HCT116 (cell line): ENCODE measurements around the gene KCNJ4. TPM values are rescaled to one million over a fixed set of nuclear protein-coding genes. Genes with fewer than 3 reads are reported as not detected.

ENCODE experiments used
- ATAC-seq: fragments of 200-7000 bp; cut with Tn5 transposase; 2 replicates; pipeline ENCODE4 v1.9.1; 2020; ENCODE audit warnings: mild to moderate bottlenecking, moderate library complexity
- BruUV-seq: library from RNA; stranded (reverse); fragments of 400-500 nt; replicated peaks from 2 replicates; lab custom pipeline; 2021; lab: Mats Ljungman, UMichigan
- CTCF ChIA-PET: fragments of 300-600 bp; sonication (Branson Sonifier 250); formaldehyde crosslinking; loops from one replicate; lab custom pipeline; 2021; ENCODE audit warnings: antibody characterized with exemption; lab: Charles Lee
- POLR2A ChIA-PET: fragments of 300-600, 350-600 bp; sonication (Branson Sonifier 250); formaldehyde crosslinking; loops from one replicate; lab custom pipeline; 2021; ENCODE audit warnings: antibody characterized with exemption; lab: Charles Lee
- RAD21 ChIA-PET, 2 experiments: fragments of 300-600 bp; sonication (Branson Sonifier 250); formaldehyde crosslinking; loops; one replicate each; lab custom pipeline; 2023; ENCODE audit warnings: low total read pairs in 2 of 2; ENCODE audit not compliant: uncharacterized antibody in 2 of 2, unreplicated experiment in 2 of 2, low non-redundant PET in 1 of 2; lab: Charles Lee
- DNase-seq: peaks from one replicate; pipeline ENCODE4 v3.0.0-alpha.2; 2010; ENCODE audit warnings: low read depth, low spot score
- H2AFZ ChIP-seq: fragments of 200-600 bp; shearing (Covaris generic), sonication (generic); 2 replicates; pipeline ENCODE4 v1.6.1; 2017; ENCODE audit warnings: low read depth, mixed run types, mixed read lengths, antibody characterized with exemption, low read length; ENCODE audit not compliant: poor library complexity, severe bottlenecking
- H3K27ac ChIP-seq: 2 replicates; pipeline ENCODE4 v1.5.1; 2012; ENCODE audit warnings: low read depth, low read length
- H3K27me3 ChIP-seq: fragments of 200-600 bp; sonication (generic); 2 replicates; pipeline ENCODE4 v1.6.1; 2016; ENCODE audit warnings: mixed run types, low read length, mixed read lengths; ENCODE audit not compliant: insufficient read depth
- H3K36me3 ChIP-seq, 2 experiments: fragments of 200-500 bp in 1 of 2; fragments of 200-600 bp in 1 of 2; sonication (Bioruptor generic) in 1 of 2; sonication (generic) in 1 of 2; 2 replicates each; pipeline versions ENCODE4 v1.5.1 to v1.6.1; 2014 to 2016; ENCODE audit warnings: low read length in 2 of 2, inconsistent platforms in 1 of 2, mixed read lengths in 1 of 2, mixed run types in 1 of 2; ENCODE audit not compliant: insufficient read depth in 2 of 2, control insufficient read depth in 1 of 2
- H3K4me1 ChIP-seq, 2 experiments: fragments of 200-600 bp in 1 of 2; sonication (generic) in 1 of 2; 2 replicates each; pipeline versions ENCODE4 v1.5.1 to v1.6.1; 2012 to 2017; ENCODE audit warnings: low read length in 2 of 2, inconsistent platforms in 1 of 2, mild to moderate bottlenecking in 1 of 2, mixed read lengths in 1 of 2, mixed run types in 1 of 2, moderate library complexity in 1 of 2; ENCODE audit not compliant: insufficient read depth in 2 of 2, control insufficient read depth in 1 of 2
- H3K4me2 ChIP-seq: fragments of 200-600 bp; sonication (generic); 2 replicates; pipeline ENCODE4 v1.6.1; 2017; ENCODE audit warnings: mixed run types, low read length, mixed read lengths
- H3K4me3 ChIP-seq, 2 experiments: fragments of 200-600 bp in 1 of 2; sonication (generic) in 1 of 2; replicated peaks in 1 of 2; 2 replicates each; pipeline ENCODE4 v1.5.1; 2011 to 2016; ENCODE audit warnings: low read length in 2 of 2, control low read depth in 1 of 2, low read depth in 1 of 2, mild to moderate bottlenecking in 1 of 2, mixed read lengths in 1 of 2, mixed run types in 1 of 2
- H3K79me2 ChIP-seq: fragments of 200-600 bp; sonication (generic); 2 replicates; pipeline ENCODE4 v1.6.1; 2017; ENCODE audit warnings: mild to moderate bottlenecking, mixed run types, low read length, moderate library complexity, mixed read lengths; ENCODE audit not compliant: insufficient read depth
- H3K9ac ChIP-seq: fragments of 200-600 bp; sonication (generic); 2 replicates; pipeline ENCODE4 v1.6.1; 2016; ENCODE audit warnings: low read length, mixed read lengths
- H3K9me2 ChIP-seq: fragments of 200-600 bp; sonication (generic), shearing (Covaris generic); 2 replicates; pipeline ENCODE4 v1.6.1; 2017; ENCODE audit warnings: mixed run types, mild to moderate bottlenecking, moderate library complexity; ENCODE audit not compliant: insufficient read depth
- H3K9me3 ChIP-seq, 2 experiments: fragments of 200-500 bp in 1 of 2; fragments of 200-600 bp in 1 of 2; sonication (Bioruptor generic) in 1 of 2; sonication (generic) in 1 of 2; 2 replicates each; pipeline ENCODE4 v1.6.1; 2014 to 2017; ENCODE audit warnings: low read length in 2 of 2, mixed read lengths in 2 of 2, inconsistent platforms in 1 of 2, low read depth in 1 of 2, mild to moderate bottlenecking in 1 of 2, mixed run types in 1 of 2, moderate library complexity in 1 of 2; ENCODE audit not compliant: control insufficient read depth in 1 of 2, insufficient read depth in 1 of 2
- H4K20me1 ChIP-seq: fragments of 200-600 bp; sonication (generic), shearing (Covaris generic); 2 replicates; pipeline ENCODE4 v1.6.1; 2017; ENCODE audit warnings: mixed run types, mild to moderate bottlenecking, moderate library complexity; ENCODE audit not compliant: insufficient read depth
- CBX3 ChIP-seq: IDR thresholded peaks from 2 replicates; pipeline ENCODE4 v1.6.1; 2012; ENCODE audit warnings: low read depth
- FOSL1 ChIP-seq: IDR thresholded peaks from 2 replicates; pipeline ENCODE4 v1.6.1; 2012; ENCODE audit warnings: low read depth
- MAX ChIP-seq: IDR thresholded peaks from 2 replicates; pipeline ENCODE4 v1.6.1; 2012
- SIN3A ChIP-seq: IDR thresholded peaks from 2 replicates; pipeline ENCODE4 v1.6.1; 2012; ENCODE audit warnings: low read depth
- ZBTB33 ChIP-seq: IDR thresholded peaks from 2 replicates; pipeline ENCODE4 v1.6.1; 2011; ENCODE audit warnings: mild to moderate bottlenecking, low read length, moderate library complexity; ENCODE audit not compliant: insufficient replicate concordance; ENCODE audit errors: extremely low read depth
- intact Hi-C: fragments of 100-400 bp; cut with micrococcal nuclease; formaldehyde crosslinking; loops from 2 replicates; pipeline ENCODE4 v1.10.0; 2022
- total RNA-seq: library from RNA; stranded (reverse); gene quantifications from one replicate; pipeline ENCODE4 v1.2.1, GENCODE V29; 2021; ENCODE audit not compliant: unreplicated experiment

KCNJ4 gene
- total RNA-seq, 1 experiment from 2014 or later: not detected

DNA sequence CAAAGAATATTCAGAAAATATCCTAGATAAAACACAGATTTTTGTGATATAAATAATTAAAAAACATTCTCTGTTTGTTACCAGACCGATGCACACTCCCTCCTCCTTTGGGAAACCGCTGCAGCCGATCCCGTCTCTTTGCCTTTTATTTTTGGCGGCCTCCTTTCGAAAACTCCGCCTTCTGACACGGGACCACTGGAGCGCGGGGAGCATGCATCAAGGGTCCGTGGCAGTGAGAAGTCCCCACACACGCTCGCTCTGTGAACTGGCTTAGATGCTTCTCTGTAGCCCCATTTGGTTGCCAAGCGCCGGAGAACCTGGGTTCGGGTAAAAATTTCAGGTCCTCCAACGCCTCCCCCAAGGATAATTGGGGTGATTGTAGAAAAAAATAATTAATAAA is 34.1 kb upstream of the KCNJ4 start (continued):
- TF ChIP-seq ZBTB33: no peak
- TF ChIP-seq, all 23 proteins: peak for 0

- Histone ChIP-seq H2AFZ (no peak overlapping the region), H3K4me2 (no peak overlapping the region), H3K9me3 (no peaks in the 10 kb centered on the region), H3K36me3 (peaks cover 85 to 86% of the 10 kb centered on the region in 2 experiments)
- intact Hi-C loops: no loop called here
- DNase-seq: no peak
- no peak for TF ChIP-seq FOSL1
- no peak for TF ChIP-seq CBX3
- no peak for TF ChIP-seq SIN3A
- no peak for TF ChIP-seq MAX
- TF ChIP-seq, all 23 proteins: peak for 0
- POLR2A ChIA-PET: no interaction called here
- Histone ChIP-seq H3K27me3 (no peaks in the 10 kb centered on the region), H3K9me2 (no peaks in the 10 kb centered on the region), H3K4me1 (no peaks in the 10 kb centered on the region; a peak in 1 of 4 replicates), H3K79me2 (peaks cover 50% of the 10 kb centered on the region), H3K27ac (no peak overlapping the region), H3K4me3 (no peak overlapping the region), H3K9ac (no peak overlapping the region), H4K20me1 (peaks cover 15% of the 10 kb centered on the region; the same call in 1 of the 2 replicates)
- no TSS peak for BruUV-seq
- CTCF ChIA-PET: no interaction called here
- ATAC-seq: no peak
- RAD21 ChIA-PET: no interaction called here
Observed at GRCh38 chr22:38487946-38488345, 32.9 kb upstream of the KCNJ4 start.
